ENCODE data around the gene STK11.

DNA sequence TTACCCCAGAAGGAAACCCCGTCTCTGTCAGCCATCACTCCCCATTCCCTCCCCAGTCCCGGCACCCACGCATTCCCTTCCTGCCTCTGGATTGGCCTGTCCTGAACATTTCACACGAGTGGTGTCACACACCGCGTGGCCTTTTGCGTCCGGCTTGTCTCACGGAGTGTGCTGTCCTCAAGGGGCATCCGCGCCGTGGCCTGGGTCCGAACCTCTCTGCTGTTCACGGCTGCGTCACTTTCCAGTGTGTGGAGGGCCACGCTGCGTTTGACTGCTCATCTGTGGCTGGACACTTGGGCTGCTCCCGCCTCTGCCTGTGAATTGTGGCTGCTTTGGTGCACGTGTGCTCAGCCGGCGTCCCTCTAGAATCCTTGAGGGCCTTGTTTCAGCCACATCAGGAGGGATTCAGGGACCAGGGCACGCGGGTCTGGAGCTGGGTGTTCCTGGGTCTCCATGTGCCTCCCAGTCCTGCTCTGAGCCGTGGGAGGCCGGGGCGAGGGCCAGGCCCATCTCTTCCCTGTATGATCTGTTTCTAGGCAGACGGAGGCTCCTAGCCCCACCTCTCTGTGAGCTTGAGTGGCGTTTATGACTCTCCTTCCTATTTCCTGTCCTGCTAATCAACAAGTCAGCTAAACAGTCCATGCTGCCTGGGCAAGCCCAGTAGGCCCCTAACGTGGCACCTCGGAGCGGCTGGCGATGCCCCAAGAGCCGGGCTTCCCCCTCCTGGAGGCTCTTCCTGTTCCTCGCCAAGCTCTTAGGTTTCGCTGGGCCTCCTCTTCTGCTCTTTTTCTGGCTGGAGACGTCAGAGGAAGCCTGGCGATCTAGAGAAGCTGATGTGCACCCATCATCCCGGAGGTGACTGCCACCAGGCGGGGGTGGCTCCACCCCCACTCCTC is 8.1 kb downstream of the STK11 start:
- no peak for TF ChIP-seq TARDBP (IDR thresholded peaks at IDR 0.05)
- TF ChIP-seq FOXA1 (IDR thresholded peaks at IDR 0.05) = no peak
- no peak for TF ChIP-seq ZNF384 (IDR thresholded peaks at IDR 0.05)
- TF ChIP-seq CTBP1 (IDR thresholded peaks at IDR 0.05; ENCODE audit: borderline replicate concordance) = no peak
- no peak for TF ChIP-seq FOXK2 (IDR thresholded peaks at IDR 0.05)
- no peak for TF ChIP-seq SP1 (IDR thresholded peaks at IDR 0.05)
- no peak for TF ChIP-seq SUZ12 (IDR thresholded peaks at IDR 0.05)
- TF ChIP-seq HDGF (IDR thresholded peaks at IDR 0.05; ENCODE audit: borderline replicate concordance) = no peak
- TF ChIP-seq ELF4 (IDR thresholded peaks at IDR 0.05) = no peak
- TF ChIP-seq NFRKB (IDR thresholded peaks at IDR 0.05) = no peak
- TF ChIP-seq, protein P1, sequence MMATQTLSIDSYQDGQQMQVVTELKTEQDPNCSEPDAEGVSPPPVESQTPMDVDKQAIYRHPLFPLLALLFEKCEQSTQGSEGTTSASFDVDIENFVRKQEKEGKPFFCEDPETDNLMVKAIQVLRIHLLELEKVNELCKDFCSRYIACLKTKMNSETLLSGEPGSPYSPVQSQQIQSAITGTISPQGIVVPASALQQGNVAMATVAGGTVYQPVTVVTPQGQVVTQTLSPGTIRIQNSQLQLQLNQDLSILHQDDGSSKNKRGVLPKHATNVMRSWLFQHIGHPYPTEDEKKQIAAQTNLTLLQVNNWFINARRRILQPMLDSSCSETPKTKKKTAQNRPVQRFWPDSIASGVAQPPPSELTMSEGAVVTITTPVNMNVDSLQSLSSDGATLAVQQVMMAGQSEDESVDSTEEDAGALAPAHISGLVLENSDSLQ (IDR thresholded peaks at IDR 0.05) = no peak; the same call in 1 of the 2 replicates
- TF ChIP-seq LEF1 (IDR thresholded peaks at IDR 0.05; ENCODE audit: borderline replicate concordance) = no peak
- TF ChIP-seq L3MBTL2 (conservative IDR thresholded peaks at IDR 0.05) = no peak

Measured in HEK293T (cell line).